GM23338 (cell line): ENCODE data around the gene ZNF469.

Experiments used
- CTCF ChIP-seq, 2 experiments: fragments of 200-600 bp in 1 of 2; sonication (generic) in 1 of 2; conservative IDR thresholded peaks; 2 replicates each; pipeline versions ENCODE4 v1.5.1 to v1.6.1; 2016 to 2017; ENCODE audit warnings: antibody characterized with exemption in 2 of 2, low read depth in 2 of 2, mild to moderate bottlenecking in 2 of 2, moderate library complexity in 1 of 2
- ETS1 ChIP-seq: IDR thresholded peaks from 2 replicates; pipeline ENCODE4 v1.6.1; 2016; ENCODE audit warnings: antibody characterized with exemption
- POLR2AphosphoS5 ChIP-seq: IDR thresholded peaks from 2 replicates; pipeline ENCODE4 v1.6.1; 2016; ENCODE audit warnings: antibody characterized with exemption, low read depth
- REST ChIP-seq: IDR thresholded peaks from one replicate; pipeline ENCODE4 v1.6.1; 2018; ENCODE audit warnings: antibody characterized with exemption; ENCODE audit not compliant: unreplicated experiment

- no peak for TF ChIP-seq CTCF (conservative IDR thresholded peaks at IDR 0.05; ENCODE audit: low read depth in 2 of 2)
- TF ChIP-seq POLR2AphosphoS5: no peak
- TF ChIP-seq ETS1: no peak
- TF ChIP-seq REST: no peak
Measured at GRCh38 chr16:88421301-88421700, 38.5 kb downstream of the ZNF469 start.
